Measurements from ENCODE around the gene MDM2. TPM values are rescaled to one million over a fixed set of nuclear protein-coding genes. Genes with fewer than 3 reads are reported as not detected.

MDM2 gene
- total and polyA plus RNA-seq, 9 of the 15 experiments (the other 6 are each of a cell fraction or from before 2014, with no cell fraction given): 13.6 to 100 (median 49.0) TPM

GRCh38 chr12:68846811-68847210 lies 38.8 kb downstream of the MDM2 start:
- in situ Hi-C loops (cut with MboI) (no loop called here), intact Hi-C loops (cut with micrococcal nuclease) (no loop called here)
- no peak overlapping the region for H2AFZ ChIP-seq (ENCODE audit: low read depth, low read length)
- FAIRE-seq: no peak
- peaks cover 21% of the 10 kb centered on the region for H3K36me3 ChIP-seq (ENCODE audit: control insufficient read depth, insufficient read depth, low read length)
- 0 out of 2 replicates have a peak, but pooled peaks cover under 1% of the 10 kb centered on the region for H4K20me1 ChIP-seq (replicated peaks; ENCODE audit: control insufficient read depth, insufficient read depth, low read length)
- H3K9ac ChIP-seq (ENCODE audit: insufficient read depth in 1 of 2, low read depth in 2 of 2, low read length in 2 of 2): no peak overlapping the region
- ChIA-PET POLR2A (no interaction called here), CTCF (ENCODE audit: low intra/inter-chr PET ratio) (no interaction called here)
- no peaks in the 10 kb centered on the region for H3K4me1 ChIP-seq (replicated peaks in 1 of 2; ENCODE audit: control insufficient read depth in 2 of 2, insufficient read depth in 2 of 2, low read length in 2 of 2)
- no peaks in the 10 kb centered on the region for H3K9me1 ChIP-seq (ENCODE audit: control insufficient read depth, insufficient read depth, low read length)
- BruUV-seq (replicated peaks): no TSS peak
- TF ChIP-seq KLF1 (tag; IDR thresholded peaks at IDR 0.05): no peak
- no peak for TF ChIP-seq ZFX (CRISPR knock-in tag; IDR thresholded peaks at IDR 0.05)
- TF ChIP-seq ZNF212 (CRISPR knock-in tag; IDR thresholded peaks at IDR 0.05): no peak
- TF ChIP-seq NCOA2 (IDR thresholded peaks at IDR 0.05; ENCODE audit: partially characterized antibody in 2 of 2): no peak
- no peak for TF ChIP-seq ZNF175 (CRISPR knock-in tag; IDR thresholded peaks at IDR 0.05; ENCODE audit: low read depth)
- no peak for TF ChIP-seq COPS2 (conservative IDR thresholded peaks at IDR 0.05)
- no peak for TF ChIP-seq XRCC4 (IDR thresholded peaks at IDR 0.05; ENCODE audit: extremely low read depth, insufficient read depth, insufficient read length)
- TF ChIP-seq KLF13 (tag; IDR thresholded peaks at IDR 0.05; ENCODE audit: borderline replicate concordance, low read depth): no peak
- no peak for TF ChIP-seq ZNF395 (CRISPR knock-in tag; IDR thresholded peaks at IDR 0.05)
- no peak for TF ChIP-seq NFRKB (IDR thresholded peaks at IDR 0.05; ENCODE audit: low read depth)
- WGBS (ENCODE audit: insufficient coverage, low coverage, missing lambda C conversion rate): 67% methylated on average over 3 of the region's 3 CpGs
- no peaks in the 10 kb centered on the region for H3K9me3 ChIP-seq (replicated peaks; ENCODE audit: control insufficient read depth, insufficient read depth, low read depth, low read length)
- H3K4me3 ChIP-seq: no peak overlapping the region
- H3K27ac ChIP-seq (ENCODE audit: extremely low read depth, low read depth, low read length): no peak overlapping the region
- H3K4me2 ChIP-seq (ENCODE audit: insufficient read depth, low read length): no peak overlapping the region
- H3K27me3 ChIP-seq (ENCODE audit: control insufficient read depth in 2 of 2, insufficient read depth in 2 of 2, low read length in 2 of 2): no peaks in the 10 kb centered on the region; a peak in 1 of 5 replicates
- no peaks in the 10 kb centered on the region for H3K79me2 ChIP-seq (ENCODE audit: control insufficient read depth, insufficient read depth, low read length)
- ATAC-seq: no peak
- DNase-seq (ENCODE audit: extremely low read depth in 1 of 4, low spot score in 3 of 4): no peak

Measured in K562 (cell line).